NCI-H82 (cell line): ENCODE measurements around the gene TP53BP2.
"Not testable (repeated sequence)": the region's sequence is repeated elsewhere in the genome, so short reads cannot be mapped to it uniquely, and the experiment has no call there.

Experiments used
- DNase-seq: peaks from one replicate; lab custom pipeline; 2025; lab: John Stamatoyannopoulos, UW

Gene TP53BP2

GRCh38 chr1:223852337-223852736, 6.6 kb upstream of the TP53BP2 start:
- DNase-seq, result no peak

- no peak for DNase-seq
Measured at GRCh38 chr1:223849352-223850254, 3.9 kb upstream of the TP53BP2 start.

- DNase-seq, result no peak
Measured at GRCh38 chr1:223848536-223848935, 2.8 kb upstream of the TP53BP2 start.

DNA sequence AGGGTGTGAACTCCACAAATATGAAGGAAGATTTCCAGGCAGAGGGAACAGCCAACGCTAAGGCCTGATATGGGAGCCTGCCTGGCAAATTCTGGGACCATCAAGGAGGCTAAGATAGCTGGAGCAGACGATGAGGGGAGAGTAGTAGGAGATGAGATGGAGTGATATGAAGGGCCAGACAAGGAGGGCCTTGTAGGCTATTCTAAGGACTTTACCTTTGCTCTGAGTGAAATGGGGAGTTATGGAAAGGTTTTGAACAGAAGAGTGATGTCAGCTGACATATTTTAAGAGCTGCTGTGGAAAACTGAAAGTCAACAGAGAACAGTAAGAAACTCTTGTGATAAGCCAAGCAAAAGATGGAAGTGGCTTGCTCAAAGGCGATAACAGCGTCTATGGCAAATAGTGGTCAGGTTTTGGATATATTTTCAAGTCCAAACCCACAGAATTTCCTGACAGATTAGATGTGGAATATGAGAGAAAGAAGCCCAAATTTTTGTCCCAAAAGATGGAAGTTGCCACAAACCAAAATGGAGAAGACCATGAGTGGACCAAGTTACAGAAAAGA, 2.1 kb upstream of the TP53BP2 start:
- no peak for DNase-seq

- DNase-seq, result peak; percentile 89
Measured at GRCh38 chr1:223845037-223845809, 524 bp downstream of the TP53BP2 start.

- DNase-seq, result no peak
Measured at GRCh38 chr1:223844787-223845036, 1.0 kb downstream of the TP53BP2 start.

GRCh38 chr1:223843934-223844786, 1.6 kb downstream of the TP53BP2 start:
- no peak for DNase-seq

GRCh38 chr1:223842784-223843183, 3.0 kb downstream of the TP53BP2 start:
- no peak for DNase-seq

- DNase-seq, result not testable (repeated sequence)
Measured at GRCh38 chr1:223841977-223842623, 3.6 kb downstream of the TP53BP2 start.

GRCh38 chr1:223840254-223840653, 5.5 kb downstream of the TP53BP2 start:
- no peak for DNase-seq

DNA sequence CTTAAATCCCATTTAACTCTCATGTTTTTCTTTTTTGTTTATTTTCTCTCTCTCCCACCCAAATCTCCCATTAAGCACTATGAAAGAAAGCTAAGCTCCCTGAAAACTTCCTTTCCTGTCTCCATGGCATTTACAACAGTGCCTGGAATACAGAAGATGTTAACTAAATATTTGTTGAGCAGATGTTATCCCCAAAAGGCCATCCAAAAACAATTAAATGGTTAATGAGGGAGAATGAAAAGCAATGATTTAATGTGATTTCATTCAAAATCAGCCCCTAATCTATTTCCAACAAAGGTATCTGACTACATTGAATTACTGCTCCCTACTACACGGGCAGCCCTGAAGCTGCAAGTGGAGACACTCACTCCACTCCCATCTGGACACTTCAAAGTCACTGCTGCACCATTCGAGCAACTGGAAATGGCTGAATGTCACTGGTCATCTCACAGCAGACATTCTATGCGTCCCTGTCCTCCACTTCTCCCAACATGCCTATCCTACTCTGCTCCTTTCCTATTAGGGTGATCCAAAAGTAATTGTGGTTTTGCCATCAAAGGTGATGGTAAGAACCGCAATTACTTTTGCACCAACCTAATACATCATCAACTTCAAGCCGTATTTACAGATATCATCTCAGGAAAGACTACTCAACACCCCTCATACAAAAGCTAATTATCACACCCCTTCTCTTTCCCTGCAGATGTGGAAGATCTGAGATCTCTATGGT, 7.5 kb downstream of the TP53BP2 start:
- DNase-seq, result no peak

DNA sequence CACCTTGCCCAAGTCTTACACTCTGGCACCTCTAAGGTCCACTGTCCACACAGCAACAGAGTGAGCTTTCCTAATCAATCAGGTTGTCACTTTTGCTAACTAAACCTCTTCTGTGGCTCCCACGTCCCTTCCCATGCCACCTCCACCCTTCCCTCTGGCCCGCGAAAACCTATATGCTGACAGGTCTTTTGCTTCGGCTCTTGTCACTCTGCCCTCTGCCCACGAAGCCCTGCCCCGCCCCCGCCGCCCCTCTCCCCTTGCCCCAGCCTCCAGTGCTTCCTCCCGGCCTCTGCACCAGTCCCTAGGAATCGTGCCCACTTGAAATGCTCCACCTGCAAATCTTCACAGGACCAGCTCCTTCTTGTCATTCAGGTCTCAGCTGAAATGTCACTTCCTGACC, 8.1 kb downstream of the TP53BP2 start:
- no peak for DNase-seq

- DNase-seq, result peak; percentile 49
Measured at GRCh38 chr1:223837206-223837605, 8.5 kb downstream of the TP53BP2 start.

GRCh38 chr1:223836586-223836985, 9.2 kb downstream of the TP53BP2 start:
- no peak for DNase-seq

DNA sequence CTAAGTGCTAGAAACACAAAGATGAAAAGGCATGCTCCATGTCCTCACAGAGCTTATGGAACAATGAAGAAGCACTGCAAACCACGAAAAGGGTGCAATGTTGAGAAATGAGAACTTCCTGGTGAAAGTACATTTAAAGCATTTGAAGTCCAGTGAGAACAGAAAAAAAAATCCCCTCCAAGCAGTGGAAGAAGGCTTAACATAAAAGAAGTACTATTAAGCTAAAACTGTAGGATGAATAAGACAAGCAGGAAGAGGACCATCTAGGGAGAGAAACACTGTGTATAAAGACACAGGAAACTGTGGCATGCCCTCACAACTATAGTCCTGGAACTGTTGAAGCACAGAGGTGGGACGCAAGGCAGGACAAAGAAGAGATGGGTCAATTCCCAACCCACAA, 10.0 kb downstream of the TP53BP2 start:
- DNase-seq, result no peak

DNA sequence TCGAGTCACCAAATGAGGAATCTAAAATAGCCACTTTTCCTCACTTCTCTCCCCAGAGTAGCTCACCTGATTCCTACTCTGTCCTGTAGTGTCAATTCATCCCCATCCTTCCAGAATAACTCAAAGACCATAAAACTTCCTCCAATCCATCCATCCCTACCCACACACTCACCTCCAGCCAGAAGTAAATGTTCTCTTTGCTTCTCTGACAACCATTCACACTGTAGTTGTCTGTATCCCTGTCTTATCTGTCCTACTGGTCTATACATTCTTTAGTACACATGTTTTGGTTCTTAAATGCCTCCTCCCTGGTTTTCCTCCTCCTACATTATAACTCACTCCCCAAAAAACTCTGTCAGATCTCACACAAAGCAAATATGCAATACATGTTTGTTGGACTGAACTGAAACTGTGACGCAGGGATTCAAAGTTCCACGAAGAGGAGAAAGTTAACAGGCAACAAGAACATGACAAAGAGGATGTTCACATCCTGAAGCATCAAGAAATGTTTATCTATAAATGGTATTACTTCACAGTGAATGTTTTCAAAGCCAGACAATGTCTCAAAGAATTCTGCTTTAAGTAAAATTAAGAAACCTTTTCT, 11.0 kb downstream of the TP53BP2 start:
- DNase-seq, result no peak

- no peak for DNase-seq
Measured at GRCh38 chr1:223833948-223834347, 11.8 kb downstream of the TP53BP2 start.

GRCh38 chr1:223832637-223832943, 13.2 kb downstream of the TP53BP2 start:
- DNase-seq, result no peak

- DNase-seq, result no peak
Measured at GRCh38 chr1:223831755-223832636, 13.8 kb downstream of the TP53BP2 start.

- no peak for DNase-seq
Measured at GRCh38 chr1:223829678-223830077, 16.1 kb downstream of the TP53BP2 start.
